NCI-H2029 (cell line): ENCODE data around the gene PCDH8.

Experiments used
- DNase-seq: peaks from one replicate; lab custom pipeline; 2025; lab: John Stamatoyannopoulos, UW

The PCDH8 gene

DNA sequence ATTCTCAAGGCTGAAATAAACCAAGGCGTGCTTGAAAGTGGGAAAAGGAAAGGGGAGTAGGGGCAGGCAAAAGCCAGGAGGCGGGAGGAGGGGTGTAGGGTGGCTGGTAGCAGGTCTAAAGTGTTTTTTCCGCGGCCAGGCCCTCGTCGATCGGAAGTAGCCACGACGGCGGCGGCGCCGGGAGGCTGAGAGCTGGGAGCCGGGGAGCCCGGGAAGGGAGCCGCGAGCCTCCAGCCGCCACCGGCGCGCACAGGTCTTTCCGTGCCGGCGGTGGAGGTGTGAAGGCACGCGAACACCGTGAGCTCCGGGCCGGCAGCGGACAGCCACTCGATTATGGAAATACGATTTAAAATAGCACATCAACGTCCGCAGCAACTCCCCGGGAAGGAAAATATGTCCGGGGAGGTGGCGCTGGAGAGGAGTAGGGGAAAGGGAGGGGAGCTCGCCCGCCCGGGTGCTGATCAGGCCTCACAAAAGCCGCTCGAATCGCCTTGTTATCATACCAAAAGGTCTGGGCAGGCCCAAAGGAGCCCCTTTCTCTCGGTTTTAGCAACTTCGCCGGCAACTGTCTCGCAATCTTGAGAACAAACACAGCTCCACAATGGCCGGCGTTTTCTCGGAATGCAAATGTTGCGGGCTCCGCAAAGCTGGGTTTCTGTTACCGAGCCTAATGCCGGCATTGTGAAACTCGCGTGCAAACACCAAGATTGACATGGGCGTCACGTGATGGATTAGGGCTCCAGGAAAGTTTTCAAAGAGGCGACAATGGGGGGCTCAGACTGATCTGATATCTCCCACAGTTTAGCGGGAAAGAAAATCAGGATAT lies 2.9 kb upstream of the PCDH8 start:
- DNase-seq, result peak; percentile 15

DNA sequence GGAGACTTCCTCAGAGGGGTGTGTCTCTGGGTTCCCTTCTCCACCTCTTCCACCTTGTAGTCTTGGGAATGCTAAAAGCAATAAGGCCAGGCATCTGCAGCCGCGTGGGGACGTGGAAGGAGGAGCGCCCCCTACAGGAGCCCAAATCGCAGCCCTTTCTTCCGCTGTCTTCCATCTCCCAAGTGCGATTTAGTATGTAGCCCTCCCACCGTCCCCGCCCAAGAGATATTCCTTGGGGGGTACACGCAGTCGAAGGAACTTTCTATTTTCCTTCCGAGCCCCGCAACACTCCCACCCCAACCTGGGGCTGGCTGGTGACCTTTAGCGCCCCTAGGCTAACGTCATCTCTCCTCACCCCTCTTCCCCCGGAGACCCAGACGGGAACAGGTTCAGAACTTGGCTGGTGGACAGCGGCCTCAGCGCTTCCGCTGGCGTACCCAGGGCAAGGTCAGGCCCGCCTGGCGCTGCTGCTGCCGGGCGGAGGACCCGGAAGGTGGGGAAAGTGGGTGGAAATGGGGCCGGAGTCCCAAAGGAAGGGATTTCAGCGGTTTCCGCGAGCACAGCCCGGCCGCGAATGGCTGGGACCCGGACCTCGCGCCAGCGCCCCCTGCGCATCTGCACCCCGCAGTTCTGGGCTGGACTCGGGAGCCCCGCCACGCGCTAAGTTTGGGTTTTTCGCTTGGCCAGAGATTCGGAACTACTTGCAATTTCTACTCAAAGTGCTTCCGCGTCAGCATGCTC lies 2.1 kb upstream of the PCDH8 start:
- peak; percentile 31 for DNase-seq

DNA sequence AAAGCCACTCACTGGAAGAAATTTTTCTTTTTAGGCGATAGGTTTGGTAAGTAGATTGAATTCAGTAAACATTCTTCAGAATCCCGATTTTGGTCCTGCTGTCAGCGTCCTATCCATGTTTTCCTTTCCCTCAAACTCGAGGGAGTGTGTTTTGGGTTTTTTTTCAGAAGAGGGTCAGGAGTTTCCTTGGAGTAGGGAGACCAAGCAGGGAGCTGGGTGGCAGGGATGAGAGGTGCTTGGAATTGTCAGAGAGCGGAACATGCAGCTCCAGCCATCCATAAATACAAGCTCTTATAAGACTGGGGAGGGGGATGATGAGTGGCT lies 1.6 kb upstream of the PCDH8 start:
- no peak for DNase-seq

DNA sequence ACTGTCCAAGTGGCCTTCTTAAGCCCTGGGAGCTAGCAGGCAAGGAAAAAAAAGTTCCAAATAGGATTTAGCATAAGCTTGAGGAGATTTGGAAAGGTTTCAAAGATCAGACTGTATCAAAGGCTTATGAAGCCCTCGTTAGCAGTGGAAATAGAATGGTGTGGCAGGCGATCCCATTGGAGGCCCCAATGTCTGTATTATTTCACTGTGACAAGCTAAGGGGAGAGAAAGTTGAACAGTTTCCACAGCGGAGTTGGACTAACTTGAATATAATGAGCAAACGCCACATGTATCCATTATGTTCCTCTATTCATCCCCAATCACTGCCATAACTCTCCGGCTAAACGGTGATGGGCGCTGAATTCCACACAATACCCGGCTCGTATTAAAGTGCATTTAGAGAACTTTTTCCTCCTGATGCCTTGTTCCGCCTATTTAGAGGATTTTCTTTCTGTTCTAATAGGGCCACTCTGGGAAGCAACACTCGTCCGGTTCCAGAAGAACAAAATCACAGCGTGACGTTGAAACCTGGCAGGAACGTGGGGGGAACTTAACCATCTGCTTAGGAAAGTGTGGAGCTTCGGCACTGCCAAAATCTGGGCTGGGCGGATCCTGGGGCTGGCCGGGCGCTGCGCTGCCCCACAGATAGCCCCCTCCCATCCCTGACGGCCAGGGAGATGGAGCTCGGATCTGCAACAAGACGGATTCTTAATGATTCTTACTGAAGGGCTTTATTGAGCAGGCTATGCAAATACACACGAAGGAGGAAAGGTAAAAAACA lies 1.0 kb upstream of the PCDH8 start:
- no peak for DNase-seq

DNA sequence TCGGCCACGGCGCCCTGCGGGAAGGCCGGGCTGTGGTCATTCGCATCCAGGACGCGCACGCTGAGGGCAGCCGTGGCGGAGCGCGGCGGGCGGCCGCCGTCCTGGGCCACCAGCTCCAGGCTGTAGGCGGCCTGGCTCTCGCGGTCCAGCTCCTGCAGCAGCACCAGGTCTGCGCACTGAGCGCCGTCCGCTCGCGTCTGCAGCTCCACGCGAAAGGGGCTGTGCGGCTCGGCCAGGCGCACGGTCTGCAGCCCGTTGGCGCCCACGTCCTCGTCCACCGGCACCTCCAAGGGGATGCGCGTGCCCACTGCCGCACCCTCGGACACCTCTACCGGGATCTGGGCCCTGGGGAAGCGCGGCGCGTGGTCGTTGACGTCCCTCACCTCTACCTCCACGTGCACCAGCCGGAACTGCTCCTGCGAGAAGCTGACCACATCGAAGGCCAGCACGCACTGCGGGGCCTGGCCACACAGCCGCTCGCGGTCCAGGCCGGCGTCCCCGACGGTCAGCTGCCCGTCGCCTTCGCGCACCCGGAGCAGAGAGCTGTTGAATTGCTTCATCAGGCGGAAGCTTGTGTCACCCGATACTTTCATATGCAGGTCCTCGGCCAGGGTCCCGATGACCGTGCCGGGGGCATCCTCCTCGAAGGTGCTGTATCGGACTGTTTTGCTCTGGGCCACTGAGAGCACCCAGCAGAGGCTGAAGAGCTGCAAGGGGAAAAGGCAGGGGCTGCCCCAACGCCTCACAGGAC lies 583 bp downstream of the PCDH8 start:
- no peak for DNase-seq

DNA sequence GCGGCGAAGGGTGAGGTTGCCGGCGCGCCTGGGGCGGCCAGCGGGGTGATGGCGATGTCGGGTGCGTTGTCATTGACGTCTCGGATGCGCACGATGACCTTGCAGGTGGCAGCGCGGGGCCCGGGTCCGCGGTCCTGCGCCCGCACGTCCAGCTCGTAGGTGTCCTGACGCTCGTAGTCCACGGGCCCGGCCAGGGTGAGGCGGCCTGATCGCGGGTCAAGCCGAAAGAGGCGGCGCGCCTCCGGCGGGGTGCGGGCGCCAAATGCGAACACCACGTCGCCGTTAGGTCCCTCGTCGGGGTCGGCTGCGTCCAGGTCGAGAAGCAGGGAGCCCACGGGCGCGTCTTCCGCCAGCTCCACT lies 1.1 kb downstream of the PCDH8 start:
- no peak for DNase-seq

DNA sequence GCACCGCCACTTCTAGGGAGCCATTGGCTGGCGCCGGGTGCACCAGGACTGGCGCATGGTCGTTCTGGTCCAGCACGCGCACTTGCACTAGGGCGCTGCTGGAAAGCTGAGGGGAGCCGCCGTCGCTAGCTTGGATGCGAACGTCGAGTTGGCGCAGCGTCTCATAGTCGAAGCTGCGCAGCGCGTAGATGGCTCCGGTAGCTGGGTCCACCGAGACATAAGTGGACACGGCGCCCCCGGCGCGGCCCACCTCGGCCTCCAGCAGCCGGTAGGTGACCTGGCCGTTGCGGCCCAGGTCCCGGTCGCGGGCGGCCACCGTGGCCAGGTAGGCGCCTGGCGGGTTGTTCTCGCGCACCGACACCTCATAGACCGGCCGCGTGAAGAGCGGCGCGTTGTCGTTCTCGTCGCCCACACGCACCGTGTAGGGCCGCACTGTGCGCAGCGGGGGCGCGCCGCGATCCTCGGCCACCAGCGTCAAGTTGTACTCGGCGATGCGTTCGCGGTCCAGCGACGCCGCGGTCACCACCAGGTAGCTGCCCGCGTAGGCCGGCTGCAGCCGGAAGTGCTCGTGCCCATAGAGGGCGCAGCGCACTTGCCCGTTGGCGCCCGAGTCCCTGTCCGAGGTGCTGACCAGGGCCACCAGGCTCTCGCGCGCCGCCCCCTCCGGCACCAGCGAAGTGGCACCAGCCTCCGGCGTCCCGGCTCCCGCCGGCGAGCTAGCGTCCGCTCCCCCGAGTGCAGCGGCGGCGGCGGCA lies 1.7 kb downstream of the PCDH8 start:
- DNase-seq, result no peak

DNA sequence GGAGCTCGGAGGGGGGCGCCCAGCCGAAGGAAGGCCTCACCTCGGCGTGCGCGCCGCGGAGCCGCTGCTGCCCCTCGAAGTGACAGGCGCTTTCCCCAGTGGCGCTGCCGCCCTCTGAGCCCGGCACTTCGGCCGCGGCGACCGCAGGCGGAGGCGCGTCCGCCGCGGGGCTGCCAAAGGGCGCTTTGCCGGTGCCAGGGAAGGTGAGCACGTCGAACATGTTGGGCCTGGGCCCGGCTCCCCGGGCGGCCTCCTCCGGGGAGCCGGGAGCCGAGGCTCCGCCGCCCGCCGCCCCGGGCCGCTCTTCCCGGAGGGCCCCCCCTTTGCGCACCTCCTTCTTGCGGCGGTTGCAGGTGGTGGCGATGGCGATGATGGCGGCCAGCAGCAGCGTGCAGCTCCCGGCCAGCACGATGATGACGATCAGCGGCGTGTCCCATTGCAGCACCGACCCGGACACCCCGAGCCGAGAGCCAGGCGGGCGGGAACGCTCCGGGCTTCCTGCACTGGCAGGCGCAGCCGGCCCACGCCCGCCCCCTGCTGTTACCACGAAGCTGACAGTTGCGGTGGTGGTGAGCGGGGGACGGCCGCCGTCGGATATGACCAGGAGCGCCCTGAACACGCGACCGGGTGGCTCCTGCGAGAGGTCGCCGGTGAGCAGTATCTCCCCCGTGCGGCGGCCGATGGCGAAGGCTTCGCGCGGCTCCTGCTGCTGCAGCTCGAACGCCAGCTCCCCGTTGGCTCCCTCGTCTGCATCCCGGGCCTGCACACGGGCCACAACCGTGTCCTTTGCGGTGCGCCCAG lies 2.5 kb downstream of the PCDH8 start:
- DNase-seq, result peak; percentile 69

DNA sequence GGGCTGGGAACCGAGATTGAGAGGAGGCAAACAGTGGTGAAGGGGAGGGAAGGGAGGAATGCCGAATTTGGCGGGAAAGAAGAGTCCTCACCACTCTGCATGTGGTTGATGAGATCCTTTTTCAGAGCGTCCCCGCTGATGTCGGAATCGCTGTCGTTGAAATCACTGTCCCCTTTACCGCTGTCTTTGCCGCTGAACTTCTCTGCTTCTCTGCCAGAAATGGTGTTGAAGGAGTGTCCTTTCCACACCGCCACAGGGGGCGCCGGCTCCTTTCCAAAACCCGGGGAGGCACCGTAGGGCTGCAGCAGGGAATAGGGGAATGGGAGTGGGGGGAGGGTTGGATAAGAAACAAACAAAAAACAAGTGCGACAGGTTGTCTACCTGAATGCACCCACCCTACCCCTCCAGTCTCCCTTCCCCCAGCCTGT lies 3.1 kb downstream of the PCDH8 start:
- no peak for DNase-seq

DNA sequence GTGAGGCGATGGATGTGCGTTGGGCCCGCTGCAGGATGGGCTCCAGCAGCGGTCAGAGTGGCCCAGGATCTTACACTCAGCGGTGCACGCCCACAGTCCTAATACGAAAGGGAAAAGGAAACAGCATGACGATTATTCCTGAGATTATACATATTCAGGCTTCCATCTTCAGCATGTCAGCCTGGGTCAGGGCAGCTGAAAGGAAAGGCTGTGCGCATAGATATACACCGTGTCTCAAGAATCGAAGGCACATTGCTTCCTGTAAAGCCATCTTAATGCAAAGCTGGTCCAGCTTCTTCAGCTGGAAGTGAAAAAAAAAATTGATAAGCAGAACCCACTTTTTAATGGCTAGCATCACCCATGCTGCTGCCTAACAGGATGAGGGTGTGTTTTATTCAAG lies 3.6 kb downstream of the PCDH8 start:
- DNase-seq, result no peak

DNA sequence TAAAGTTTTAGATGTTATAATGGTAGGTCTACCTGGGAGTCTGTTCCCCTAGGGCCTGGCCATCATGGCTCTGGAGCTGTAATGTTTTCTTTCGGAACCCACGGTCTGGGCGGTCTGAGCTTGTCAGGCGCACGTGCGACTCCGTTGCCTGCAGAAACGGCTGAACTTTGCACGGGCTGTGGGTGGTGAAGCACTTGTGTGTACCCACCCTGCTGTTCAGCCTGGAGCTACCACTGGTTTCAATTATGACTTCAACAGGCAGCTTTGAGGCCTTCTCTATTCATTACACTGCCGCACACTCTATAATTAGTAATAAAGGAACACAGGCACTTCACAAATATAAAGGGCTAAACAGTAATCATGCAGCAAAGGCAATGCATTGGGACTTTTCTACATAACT lies 6.0 kb downstream of the PCDH8 start:
- DNase-seq, result no peak

DNA sequence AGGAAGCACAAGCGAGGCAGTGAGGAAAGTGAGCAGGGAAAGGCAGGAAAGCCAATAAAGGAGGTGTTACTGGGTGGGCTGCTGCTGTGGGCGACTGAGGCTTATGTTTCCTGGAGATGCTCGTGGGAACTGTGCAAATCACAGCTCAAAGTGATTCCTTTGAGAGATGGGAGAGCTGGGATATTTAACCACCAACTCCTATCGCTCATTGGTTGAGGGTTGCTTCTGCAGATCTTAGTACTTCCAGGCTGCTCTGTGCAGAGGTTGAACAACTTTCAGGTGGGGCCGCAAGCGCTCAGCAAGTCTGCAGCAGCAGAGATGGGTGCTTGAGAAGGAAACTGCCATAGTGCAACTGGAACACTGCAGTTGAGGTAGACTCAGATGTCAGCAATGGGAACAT lies 8.4 kb downstream of the PCDH8 start:
- no peak for DNase-seq

DNA sequence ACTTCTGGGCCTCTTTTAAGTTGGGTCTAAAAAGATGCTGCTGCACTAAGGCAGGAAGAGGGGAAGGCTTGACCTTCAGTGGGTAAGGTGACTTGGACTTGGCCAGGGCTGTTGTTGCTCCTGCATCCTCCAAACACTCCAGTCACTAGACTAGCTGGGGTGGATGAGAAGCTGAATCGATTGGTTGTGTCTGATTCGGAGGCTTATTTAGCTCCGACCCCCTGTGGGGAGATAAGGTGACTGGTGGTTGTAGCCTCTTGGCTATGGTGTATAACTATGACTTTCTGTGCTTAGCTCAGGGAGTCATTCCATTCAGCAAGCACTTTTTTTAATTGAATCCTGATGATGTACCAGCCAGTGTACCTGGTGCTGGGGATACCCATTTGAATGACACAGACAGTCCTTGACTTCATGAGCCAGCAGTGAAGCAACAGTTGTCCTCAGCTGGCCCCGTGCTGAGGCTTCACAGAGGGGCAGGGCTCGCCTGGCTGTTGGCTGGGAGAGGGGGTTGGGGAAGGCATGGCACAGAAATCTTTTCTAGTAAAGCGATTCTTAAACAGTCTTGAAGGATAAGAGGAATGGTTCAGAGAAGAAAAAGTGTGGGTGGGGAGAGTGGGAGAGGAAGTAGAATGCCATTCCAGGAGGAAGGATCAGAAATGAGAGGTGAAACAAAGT lies 9.9 kb downstream of the PCDH8 start:
- no peak for DNase-seq

DNA sequence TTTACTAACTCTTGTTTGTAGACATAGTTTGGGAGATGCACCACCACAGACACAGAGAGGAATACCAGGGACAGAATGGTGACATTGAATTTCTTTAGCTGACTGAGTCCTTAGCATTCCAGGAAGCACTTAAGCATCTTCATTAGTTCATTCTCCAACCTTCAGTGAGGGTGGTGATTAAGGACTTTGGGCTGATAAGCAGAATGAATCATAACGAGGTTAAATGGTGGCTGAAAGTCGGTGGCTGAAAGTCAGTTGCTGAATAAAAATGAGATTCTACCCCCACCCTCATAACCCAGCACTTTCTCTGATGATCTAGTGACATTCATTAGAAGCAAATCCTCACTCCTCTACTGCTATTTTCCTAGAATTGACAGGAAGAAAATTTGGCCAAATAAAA lies 10.6 kb downstream of the PCDH8 start:
- no peak for DNase-seq

DNA sequence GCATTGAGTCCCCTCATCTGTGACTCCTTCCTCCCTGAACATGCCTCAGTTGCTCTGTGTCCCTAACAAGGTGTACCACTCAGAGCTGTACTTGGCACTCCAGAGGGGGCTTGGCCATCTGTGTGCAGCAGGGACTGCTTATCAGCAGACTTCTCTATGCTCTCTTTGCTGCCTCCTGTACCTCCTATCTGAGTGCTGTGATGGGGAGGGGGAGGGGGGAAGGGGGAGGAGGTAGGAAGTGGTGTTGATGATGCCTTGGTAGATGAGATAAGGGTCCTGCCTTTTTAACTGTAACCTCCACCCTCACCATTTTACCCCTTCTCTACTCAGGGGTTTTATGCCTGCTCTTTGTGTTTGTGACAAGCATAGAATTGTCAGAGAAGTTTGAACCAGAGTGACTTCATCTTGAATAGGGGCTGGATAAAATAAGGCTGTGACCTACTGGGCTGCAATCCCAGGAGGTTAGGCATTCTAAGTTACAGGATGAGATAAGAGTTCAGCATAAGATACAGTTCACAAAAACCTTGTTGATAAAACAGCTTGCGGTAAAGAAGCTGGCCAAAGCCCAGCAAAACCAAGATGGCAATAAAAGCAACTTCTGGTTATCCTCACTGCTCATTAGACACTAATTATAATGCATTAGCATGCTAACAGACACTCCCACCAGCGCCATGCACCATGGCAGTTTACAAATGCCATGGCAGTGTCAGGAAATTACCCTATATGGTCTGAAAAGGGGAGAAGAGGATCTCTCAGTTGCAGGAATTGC lies 13.2 kb downstream of the PCDH8 start:
- no peak for DNase-seq

DNA sequence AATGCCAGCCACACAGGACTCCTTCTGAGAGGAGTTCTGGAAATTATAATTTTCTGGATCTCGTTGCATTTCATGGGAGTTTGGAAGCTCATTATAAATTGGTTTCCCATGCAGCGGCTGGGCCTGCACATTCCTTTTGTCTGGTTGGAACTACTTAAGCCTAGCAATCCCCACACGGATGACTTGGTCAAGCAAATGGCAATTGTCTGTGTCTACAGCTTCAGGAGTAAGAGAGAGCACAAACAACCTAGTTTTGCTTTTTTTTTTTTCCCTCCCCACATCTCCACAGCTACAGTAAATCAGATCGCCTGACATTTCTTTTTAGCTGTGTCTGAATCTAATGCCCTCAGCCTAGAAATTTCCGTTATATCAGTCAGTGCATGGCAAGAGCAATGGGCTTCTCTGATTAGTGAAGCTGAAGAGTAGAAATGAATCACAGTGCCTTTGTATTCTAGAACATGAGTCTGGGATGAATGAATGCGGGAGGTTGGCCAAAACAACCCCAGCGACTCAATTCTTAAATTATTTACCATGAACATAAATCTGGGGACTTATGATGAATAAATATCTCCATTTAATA lies 15.1 kb downstream of the PCDH8 start:
- no peak for DNase-seq

DNA sequence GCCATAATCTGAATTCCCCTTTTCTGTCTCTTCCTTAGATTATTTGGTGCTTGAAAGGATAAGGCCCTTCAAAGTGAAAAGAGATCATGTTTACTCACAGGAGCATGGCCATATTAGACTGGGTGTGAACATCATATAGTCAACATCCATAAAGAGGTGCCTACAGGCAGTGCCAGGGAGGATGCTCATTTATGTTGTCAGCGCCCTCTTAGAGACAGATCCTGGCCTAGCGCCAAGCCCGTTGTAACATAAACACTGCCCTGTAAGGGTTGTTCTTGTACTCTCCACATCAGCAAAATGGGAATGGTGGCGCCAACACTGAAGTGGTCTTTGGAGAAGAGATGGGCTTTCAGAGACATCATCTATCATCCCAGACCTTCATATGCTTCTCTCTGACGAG lies 16.1 kb downstream of the PCDH8 start:
- DNase-seq, result peak; percentile 68

DNA sequence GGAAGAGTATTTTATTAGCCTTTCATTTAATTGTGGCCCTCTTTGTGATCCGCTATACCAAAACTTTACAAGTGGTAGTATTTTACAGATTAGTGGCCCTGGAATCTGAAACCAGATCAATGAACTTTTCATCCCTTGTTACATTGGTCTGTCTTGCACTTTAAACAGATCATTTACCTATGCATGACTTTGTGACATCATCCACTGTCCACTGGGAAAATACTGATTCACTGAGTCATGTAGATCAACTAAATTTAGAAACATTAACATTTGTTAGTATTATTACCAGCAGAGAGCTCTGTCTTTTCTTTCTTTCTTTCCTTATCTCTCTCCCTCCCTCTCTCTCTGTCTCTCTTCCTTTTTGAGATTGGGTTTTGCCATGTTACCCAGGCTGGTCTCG lies 17.5 kb downstream of the PCDH8 start:
- DNase-seq, result no peak

DNA sequence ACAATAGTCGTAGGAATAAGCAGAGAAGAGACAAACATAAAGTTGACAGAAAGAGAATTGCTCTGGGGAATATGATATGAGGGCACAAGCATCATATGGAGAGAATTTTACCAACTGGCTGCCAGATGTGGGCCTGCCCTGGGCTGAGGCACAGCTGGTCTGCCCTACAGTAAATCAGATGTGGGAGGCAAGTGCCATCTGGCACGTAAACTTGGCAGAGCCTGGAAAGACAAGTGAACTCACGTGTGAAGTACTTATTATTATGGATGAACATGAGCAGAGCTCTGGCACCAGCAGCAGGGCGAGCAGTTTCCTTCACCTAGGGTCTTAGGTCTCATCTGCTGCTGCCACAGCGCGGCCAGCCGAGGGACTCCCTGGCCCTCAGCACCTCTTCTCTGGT lies 20.6 kb downstream of the PCDH8 start:
- peak; percentile 71 for DNase-seq
